Stimulated activated CD4-positive, alpha-beta T cell treated with anti-CD3 and anti-CD28 coated beads, Interleukin-2, amount 100 ng/mL, for 24 hours (primary cell): Measurements from ENCODE around the gene MAPK12.
"Not testable (repeated sequence)": the region's sequence is repeated elsewhere in the genome, so short reads cannot be mapped to it uniquely, and the experiment has no call there.

Experiments used
- DNase-seq, 2 donors: peaks; one replicate each; pipeline ENCODE4 v3.0.0-alpha.2; 2020

MAPK12 gene

GRCh38 chr22:50280708-50281383 lies 19.4 kb upstream of the MAPK12 start:
- no peak for DNase-seq

GRCh38 chr22:50280022-50280707 lies 18.7 kb upstream of the MAPK12 start:
- DNase-seq = no peak

- no peak for DNase-seq
Measured at GRCh38 chr22:50278956-50279619, 17.6 kb upstream of the MAPK12 start.

- DNase-seq = no peak
Measured at GRCh38 chr22:50278461-50278860, 17.0 kb upstream of the MAPK12 start.

- DNase-seq = no peak
Measured at GRCh38 chr22:50277761-50278160, 16.3 kb upstream of the MAPK12 start.

- peak in 1 of 2 donors; percentile 58 for DNase-seq
Measured at GRCh38 chr22:50276143-50276542, 14.7 kb upstream of the MAPK12 start.

- DNase-seq = no peak
Measured at GRCh38 chr22:50275181-50276055, 13.9 kb upstream of the MAPK12 start.

- no peak for DNase-seq
Measured at GRCh38 chr22:50274771-50275170, 13.3 kb upstream of the MAPK12 start.

- peak; percentile 53 to 55 for DNase-seq
Measured at GRCh38 chr22:50274311-50274710, 12.8 kb upstream of the MAPK12 start.

GRCh38 chr22:50273781-50274180 lies 12.3 kb upstream of the MAPK12 start:
- DNase-seq = not testable (repeated sequence)

- DNase-seq = not testable (repeated sequence)
Measured at GRCh38 chr22:50273352-50273751, 11.9 kb upstream of the MAPK12 start.

GRCh38 chr22:50272044-50272802 lies 10.7 kb upstream of the MAPK12 start:
- DNase-seq = no peak

- peak; percentile 63 to 76 for DNase-seq
Measured at GRCh38 chr22:50271519-50271970, 10.1 kb upstream of the MAPK12 start.

- peak; percentile 73 to 74 for DNase-seq
Measured at GRCh38 chr22:50270666-50271394, 9.3 kb upstream of the MAPK12 start.

GRCh38 chr22:50269970-50270665 lies 8.6 kb upstream of the MAPK12 start, which contains the start of gene MAPK11:
TSS of gene MAPK11 (minus strand) at chr22:50270380. CDS start at chr22:50270292, 88 bp downstream.
- DNase-seq = peak; percentile 74 to 77

- no peak for DNase-seq
Measured at GRCh38 chr22:50269573-50269969, 8.1 kb upstream of the MAPK12 start.

- DNase-seq = no peak
Measured at GRCh38 chr22:50268655-50269113, 7.2 kb upstream of the MAPK12 start.

- peak; percentile 59 to 68 for DNase-seq
Measured at GRCh38 chr22:50267591-50268390, 6.3 kb upstream of the MAPK12 start.

GRCh38 chr22:50266994-50267393 lies 5.5 kb upstream of the MAPK12 start:
- no peak for DNase-seq
